GM18873 (cell line): Measurements from ENCODE around the gene SYDE1.

Experiments used
- ATAC-seq: cut with Tn5 transposase; IDR thresholded peaks from one replicate; pipeline ENCODE4 v1.9.1; 2021; ENCODE audit warnings: mild to moderate bottlenecking, moderate library complexity, moderate number of reproducible peaks; ENCODE audit not compliant: unreplicated experiment, low FRiP score

Gene SYDE1

GRCh38 chr19:15123031-15123890 lies 16.1 kb downstream of the SYDE1 start:
- no peak for ATAC-seq

DNA sequence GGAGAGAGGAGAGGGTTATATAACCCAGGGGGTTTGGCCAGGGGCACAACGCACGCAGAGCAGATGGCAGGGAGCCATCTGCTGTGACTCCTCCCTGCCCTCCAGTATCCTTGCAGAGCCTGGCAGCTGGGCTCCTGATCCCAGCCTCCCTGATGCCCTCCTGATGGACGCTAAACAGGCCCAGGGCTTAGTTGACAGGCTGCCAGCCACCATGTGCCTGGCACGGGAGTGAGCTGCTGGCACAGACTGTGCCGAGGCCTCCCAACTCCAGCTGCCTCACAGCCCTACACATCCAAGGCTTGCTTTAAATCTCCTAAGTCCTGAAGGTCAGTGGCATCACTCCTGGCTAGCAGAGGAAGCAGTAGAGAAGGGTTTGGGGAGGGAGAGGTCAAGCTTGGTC lies 16.7 kb downstream of the SYDE1 start:
- no peak for ATAC-seq

DNA sequence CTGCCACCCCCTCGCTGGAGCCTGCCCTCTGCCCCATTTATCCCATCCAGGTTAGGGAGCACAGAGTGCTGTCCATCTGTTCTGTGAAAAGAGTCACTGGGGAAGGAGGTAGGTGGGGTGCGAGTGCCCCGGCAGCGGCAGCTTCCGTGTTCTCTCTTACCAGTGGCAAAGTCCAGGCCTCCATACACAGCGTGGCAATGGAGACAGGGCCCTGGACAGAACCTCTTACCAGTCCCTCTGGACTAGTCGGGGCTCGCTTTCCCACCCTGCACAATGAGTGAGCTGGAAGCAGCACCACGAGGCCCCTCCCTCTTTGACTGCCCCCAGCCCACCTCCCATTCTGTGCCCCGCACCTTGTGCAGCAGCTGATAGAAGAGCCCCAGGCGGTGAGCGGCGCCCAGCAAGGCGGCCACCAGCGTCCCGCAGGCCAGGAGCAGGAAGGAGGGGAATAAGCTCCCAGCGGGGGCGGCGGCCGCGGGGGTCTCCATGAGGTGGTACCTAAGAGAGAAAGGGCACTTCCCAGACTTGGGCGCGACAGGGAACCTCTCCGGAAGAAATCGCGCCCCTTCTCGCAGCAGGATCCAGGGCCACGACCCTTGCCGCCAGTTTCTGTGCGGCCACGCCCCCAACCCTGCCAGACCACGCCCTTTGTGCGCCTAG lies 17.5 kb downstream of the SYDE1 start:
- ATAC-seq = no peak

DNA sequence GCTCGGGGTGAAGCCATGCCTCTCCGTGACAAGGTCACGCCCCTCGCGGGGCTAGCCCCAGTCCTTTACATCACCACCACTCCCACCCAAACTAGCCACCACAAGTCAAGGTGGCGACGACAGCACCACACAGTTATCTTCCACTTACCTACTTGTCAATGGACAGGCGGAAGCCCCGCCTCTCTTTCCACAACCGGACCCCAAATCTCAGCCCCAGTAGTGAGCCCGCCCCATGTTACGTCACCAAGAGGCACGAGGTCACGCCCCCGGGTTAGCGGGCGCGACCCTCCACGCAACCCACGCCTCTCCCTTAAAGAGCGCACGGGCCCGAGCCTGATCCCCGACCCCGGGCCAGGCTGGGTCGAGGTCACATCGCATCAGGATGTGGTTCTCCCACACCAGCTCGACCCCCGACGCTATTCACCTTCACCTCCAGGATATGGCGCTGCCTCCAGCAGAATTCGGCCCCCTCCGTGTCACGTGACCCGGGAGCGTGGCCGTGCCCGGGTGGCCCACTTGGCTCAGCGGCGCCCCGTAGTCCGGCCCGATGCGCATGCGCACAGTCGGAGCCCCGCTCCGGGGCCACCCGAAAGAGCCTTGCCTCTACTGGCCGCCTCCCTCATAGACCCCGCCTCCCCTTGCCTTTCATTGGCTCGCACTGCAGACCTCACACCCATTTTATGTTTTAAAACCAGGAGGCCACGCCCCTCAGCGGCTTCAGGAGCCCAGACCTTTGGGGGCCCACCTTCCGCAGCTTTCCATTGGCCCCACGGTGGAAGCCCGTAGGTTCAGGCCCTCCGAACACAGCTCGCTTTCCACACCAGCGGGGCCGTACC lies 18.2 kb downstream of the SYDE1 start:
- peak; percentile 87 for ATAC-seq

- ATAC-seq = no peak
Observed at GRCh38 chr19:15126131-15126910, 19.1 kb downstream of the SYDE1 start.

GRCh38 chr19:15128162-15128770 lies 21.1 kb downstream of the SYDE1 start:
- no peak for ATAC-seq

DNA sequence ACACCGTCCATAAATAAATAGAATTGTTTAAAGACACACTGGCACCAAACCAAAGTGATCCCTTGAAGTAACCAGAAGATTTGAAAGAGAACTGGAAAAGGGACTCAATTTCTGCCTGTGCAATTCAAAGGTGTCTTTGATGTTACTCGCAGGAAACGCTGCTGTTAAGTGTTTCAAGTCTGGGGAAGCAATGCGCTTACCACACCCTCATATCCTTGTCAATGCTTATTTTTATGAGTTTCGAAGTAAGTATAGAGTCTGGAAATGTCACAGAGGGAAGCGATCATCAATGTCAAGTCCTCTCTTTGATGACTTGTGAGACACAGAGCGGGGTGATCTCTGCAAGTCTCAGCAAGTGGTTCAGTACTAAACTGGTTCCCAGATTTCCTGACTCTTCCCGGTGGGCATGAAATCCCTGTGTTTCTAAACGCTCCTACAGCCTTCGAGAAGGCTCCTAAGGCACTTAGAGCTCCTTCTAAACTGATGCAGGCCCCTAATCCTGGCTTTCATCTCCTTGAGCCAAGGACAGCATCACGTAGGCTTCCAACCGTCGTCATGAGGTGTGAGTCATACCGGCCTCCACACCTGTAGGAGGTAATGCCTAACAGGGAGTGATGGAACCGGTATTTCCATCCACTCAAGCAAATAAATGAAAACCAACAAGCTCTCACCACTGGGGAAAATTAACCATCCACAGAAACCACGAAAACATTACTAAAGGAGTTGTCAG lies 22.8 kb downstream of the SYDE1 start:
- ATAC-seq = no peak

- no peak for ATAC-seq
Observed at GRCh38 chr19:15136234-15136954, 29.2 kb downstream of the SYDE1 start.

- ATAC-seq = no peak
Observed at GRCh38 chr19:15137777-15138176, 30.6 kb downstream of the SYDE1 start.

GRCh38 chr19:15138427-15138826 lies 31.2 kb downstream of the SYDE1 start:
- ATAC-seq = no peak

- no peak for ATAC-seq
Observed at GRCh38 chr19:15141143-15141542, 33.9 kb downstream of the SYDE1 start.

DNA sequence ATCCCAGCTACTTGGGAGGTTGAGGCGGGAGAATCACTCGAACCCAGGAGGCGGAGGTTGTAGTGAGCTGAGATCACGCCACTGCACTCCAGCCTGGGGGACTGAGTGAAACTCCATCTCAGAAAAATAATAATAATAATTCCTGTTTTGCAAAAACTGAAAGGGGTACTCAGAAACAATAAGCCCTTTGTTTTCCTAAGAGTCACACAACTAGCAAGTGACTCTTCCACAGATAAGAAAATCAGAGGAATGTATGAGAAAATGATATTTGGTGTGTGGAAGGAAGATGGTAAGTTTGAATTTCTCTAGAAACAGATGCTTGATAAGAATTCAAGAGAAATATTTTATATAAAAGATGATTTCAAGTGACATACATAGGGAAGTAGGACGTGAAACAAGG lies 35.1 kb downstream of the SYDE1 start:
- no peak for ATAC-seq

GRCh38 chr19:15144046-15144646 lies 36.9 kb downstream of the SYDE1 start:
- no peak for ATAC-seq

GRCh38 chr19:15147090-15147489 lies 39.9 kb downstream of the SYDE1 start:
- ATAC-seq = no peak

DNA sequence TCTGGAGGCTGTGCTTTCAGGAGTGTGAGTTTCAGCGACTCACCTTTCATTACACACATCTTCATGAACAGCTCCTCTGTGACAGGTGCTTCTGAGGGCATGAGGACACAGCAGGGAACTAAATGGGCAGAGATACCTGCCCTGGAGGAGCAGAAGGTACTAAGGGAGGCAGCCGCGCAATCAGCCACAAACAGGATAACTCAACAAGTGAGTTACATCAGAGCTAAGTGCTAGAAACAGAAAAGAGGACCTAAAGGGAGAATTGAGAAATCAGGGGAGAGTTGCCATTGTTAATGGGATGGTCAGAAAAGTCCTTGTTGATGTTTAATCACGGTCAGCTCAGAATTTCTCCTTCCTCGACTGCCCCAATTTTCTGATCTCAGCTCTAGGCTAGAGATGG lies 42.5 kb downstream of the SYDE1 start:
- ATAC-seq = no peak

DNA sequence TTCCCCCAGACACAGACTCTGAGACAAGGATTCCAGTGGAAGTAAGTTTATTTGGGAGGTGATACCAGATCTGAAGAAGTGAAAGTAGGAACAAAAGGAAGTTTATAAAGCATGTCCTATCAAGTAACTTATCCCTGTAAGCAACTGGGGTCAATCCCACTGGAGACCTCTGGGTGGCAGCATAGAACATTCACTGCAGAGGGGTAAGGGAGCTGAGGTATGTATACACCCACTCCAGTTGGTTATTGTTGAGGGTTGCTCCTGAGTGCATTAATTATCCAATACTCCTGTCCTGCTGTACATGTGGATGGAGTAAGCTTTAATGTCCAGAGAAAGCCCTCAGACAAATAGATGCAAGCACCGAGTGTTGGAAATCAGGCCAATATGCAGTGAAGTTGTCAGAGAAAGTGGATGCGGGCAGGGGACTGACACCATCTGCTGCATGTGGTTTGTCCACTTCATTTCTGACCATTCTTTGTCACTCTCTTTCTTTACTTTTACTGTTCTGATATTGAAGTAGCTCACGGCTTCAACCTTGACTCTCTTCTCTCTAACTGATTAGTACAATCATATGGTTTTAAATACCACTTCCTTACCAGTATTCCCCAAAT lies 46.9 kb downstream of the SYDE1 start:
- ATAC-seq = no peak

DNA sequence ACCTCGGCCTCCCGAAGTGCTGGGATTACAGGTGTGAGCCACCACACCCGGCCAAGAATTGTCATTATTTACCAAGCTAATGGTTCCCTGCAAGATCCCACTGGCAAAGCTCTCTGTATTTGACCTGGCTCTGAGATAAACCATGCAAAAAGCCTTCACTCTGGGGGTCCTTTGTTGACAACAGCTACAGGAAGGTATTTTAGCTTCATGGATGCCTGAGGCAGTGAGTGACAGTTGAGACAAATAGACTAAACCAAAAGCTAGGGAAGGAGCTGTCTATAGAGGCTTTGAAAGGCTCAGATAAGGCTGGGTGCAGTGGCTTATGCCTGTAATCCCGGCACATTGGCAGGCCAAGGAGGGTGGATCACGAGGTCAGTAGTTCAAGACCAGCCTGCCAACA lies 48.1 kb downstream of the SYDE1 start:
- no peak for ATAC-seq

GRCh38 chr19:15156391-15156790 lies 49.2 kb downstream of the SYDE1 start:
- ATAC-seq = no peak
